ENCODE results near the gene FUCA2.
A peak's percentile ranks its signal among the peaks of the same experiment; 100 is the strongest.
"Not testable (repeated sequence)": the region's sequence is repeated elsewhere in the genome, so short reads cannot be mapped to it uniquely, and the experiment has no call there.

Gene FUCA2

GRCh38 chr6:143513410-143513809 lies 1.9 kb upstream of the FUCA2 start:
- DNase-seq, result peak; percentile 25
- Histone ChIP-seq H3K4me1 (peaks cover 2% of the 10 kb centered on the region; the same call in 1 of the 2 replicates), H3K36me3 (no peaks in the 10 kb centered on the region; the same call in 1 of the 2 replicates), H3K9me3 (no peaks in the 10 kb centered on the region; the same call in 1 of the 2 replicates), H3K27me3 (no peaks in the 10 kb centered on the region; the same call in 1 of the 2 replicates), H3K4me3 (ENCODE audit: low read depth, low read length) (no peak overlapping the region)
- peak; percentile 51 for TF ChIP-seq CTCF (IDR thresholded peaks at IDR 0.05; ENCODE audit: low read depth, low read length)

GRCh38 chr6:143510326-143510725 lies 1.2 kb downstream of the FUCA2 start:
- not testable (repeated sequence) for H3K9me3 ChIP-seq, DNase-seq, H3K27me3 ChIP-seq, H3K4me1 ChIP-seq, H3K36me3 ChIP-seq
- peak overlapping the region; percentile 78 for H3K4me3 ChIP-seq (ENCODE audit: low read depth, low read length)

- no peaks in the 10 kb centered on the region for H3K27me3 ChIP-seq
- peaks cover 2% of the 10 kb centered on the region; the same call in 1 of the 2 replicates for H3K4me1 ChIP-seq
- peaks cover 9% of the 10 kb centered on the region for H3K36me3 ChIP-seq
- DNase-seq, result no peak
- H3K9me3 ChIP-seq, result no peaks in the 10 kb centered on the region; the same call in 1 of the 2 replicates
- TF ChIP-seq CTCF (IDR thresholded peaks at IDR 0.05; ENCODE audit: low read depth, low read length), result no peak
- H3K4me3 ChIP-seq (ENCODE audit: low read depth, low read length), result no peak overlapping the region
Observed at GRCh38 chr6:143507358-143508145, 4.0 kb downstream of the FUCA2 start.

- Histone ChIP-seq H3K36me3 (peaks cover 9% of the 10 kb centered on the region), H3K9me3 (no peaks in the 10 kb centered on the region; the same call in 1 of the 2 replicates), H3K4me1 (no peaks in the 10 kb centered on the region), H3K27me3 (no peaks in the 10 kb centered on the region), H3K4me3 (ENCODE audit: low read depth, low read length) (no peak overlapping the region)
- no peak for DNase-seq
- TF ChIP-seq CTCF (IDR thresholded peaks at IDR 0.05; ENCODE audit: low read depth, low read length), result no peak
Observed at GRCh38 chr6:143506620-143507019, 4.9 kb downstream of the FUCA2 start.

- Histone ChIP-seq H3K9me3 (no peaks in the 10 kb centered on the region), H3K36me3 (peaks cover 9% of the 10 kb centered on the region), H3K27me3 (no peaks in the 10 kb centered on the region), H3K4me1 (no peaks in the 10 kb centered on the region), H3K4me3 (ENCODE audit: low read depth, low read length) (no peak overlapping the region)
- no peak for DNase-seq
- TF ChIP-seq CTCF (IDR thresholded peaks at IDR 0.05; ENCODE audit: low read depth, low read length), result no peak
Observed at GRCh38 chr6:143506199-143506598, 5.3 kb downstream of the FUCA2 start.

- no peak for TF ChIP-seq CTCF (IDR thresholded peaks at IDR 0.05; ENCODE audit: low read depth, low read length)
- Histone ChIP-seq H3K4me1 (no peaks in the 10 kb centered on the region), H3K36me3 (peaks cover 11% of the 10 kb centered on the region), H3K9me3 (no peaks in the 10 kb centered on the region), H3K27me3 (no peaks in the 10 kb centered on the region), H3K4me3 (ENCODE audit: low read depth, low read length) (no peak overlapping the region)
- no peak for DNase-seq
Observed at GRCh38 chr6:143505537-143505936, 6.0 kb downstream of the FUCA2 start.
